Stimulated activated naive CD8-positive, alpha-beta T cell treated with anti-CD3 and anti-CD28 coated beads, Interleukin-15, amount 100 ng/mL, for 72 hours (primary cell): ENCODE results near the gene NEK4.
A peak's percentile ranks its signal among the peaks of the same experiment; 100 is the strongest.
"Not testable (repeated sequence)": the region's sequence is repeated elsewhere in the genome, so short reads cannot be mapped to it uniquely, and the experiment has no call there.

Experiments
- ATAC-seq: fragments of 150-1000 bp; cut with Tn5 transposase; 2 replicates; pipeline ENCODE4 v1.10.0; 2021; ENCODE audit warnings: mild to moderate bottlenecking, moderate library complexity
- DNase-seq, 2 donors: peaks; one replicate each; pipeline ENCODE4 v3.0.0; 2021 to 2022
- H3K27ac Mint-ChIP-seq, 2 donors: one replicate each; pipeline ENCODE4 v1.8.0; 2022; ENCODE audit warnings: mild to moderate bottlenecking in 2 of 2, mixed read lengths in 2 of 2, moderate library complexity in 2 of 2
- H3K27me3 Mint-ChIP-seq: one replicate; pipeline ENCODE4 v1.8.0; 2022; ENCODE audit warnings: mixed read lengths
- H3K4me1 Mint-ChIP-seq: one replicate; pipeline ENCODE4 v1.8.0; 2022; ENCODE audit warnings: mild to moderate bottlenecking, mixed read lengths
- H3K4me3 Mint-ChIP-seq, 2 donors: one replicate each; pipeline ENCODE4 v1.8.0; 2022; ENCODE audit warnings: mild to moderate bottlenecking in 2 of 2, mixed read lengths in 2 of 2, moderate library complexity in 1 of 2
- H3K9me3 Mint-ChIP-seq, 2 donors: one replicate each; pipeline ENCODE4 v1.8.0; 2022; ENCODE audit warnings: mixed read lengths in 2 of 2

NEK4 gene

GRCh38 chr3:52787246-52787645 is 16.5 kb upstream of the NEK4 start:
- Mint-ChIP-seq H3K27me3 (no peaks in the 10 kb centered on the region), H3K4me1 (no peaks in the 10 kb centered on the region), H3K9me3 (no peaks in the 10 kb centered on the region), H3K27ac (no peak overlapping the region), H3K4me3 (no peak overlapping the region)
- DNase-seq (no peak), ATAC-seq (no peak)

- DNase-seq: no peak
- no peaks in the 10 kb centered on the region for H3K9me3 Mint-ChIP-seq
- H3K4me1 Mint-ChIP-seq: no peaks in the 10 kb centered on the region
- H3K4me3 Mint-ChIP-seq: no peak overlapping the region
- no peak for ATAC-seq
- H3K27ac Mint-ChIP-seq: no peak overlapping the region
- H3K27me3 Mint-ChIP-seq: peaks cover 6% of the 10 kb centered on the region
Measured at GRCh38 chr3:52786330-52787215, 15.8 kb upstream of the NEK4 start.

- ATAC-seq: no peak
- Mint-ChIP-seq H3K4me3 (no peak overlapping the region), H3K9me3 (no peaks in the 10 kb centered on the region), H3K27ac (no peak overlapping the region), H3K27me3 (peaks cover 14% of the 10 kb centered on the region), H3K4me1 (no peaks in the 10 kb centered on the region)
- no peak for DNase-seq
Measured at GRCh38 chr3:52784931-52785590, 14.3 kb upstream of the NEK4 start.

GRCh38 chr3:52784021-52784621 is 13.4 kb upstream of the NEK4 start:
- H3K4me1 Mint-ChIP-seq: no peaks in the 10 kb centered on the region
- DNase-seq (no peak), ATAC-seq (no peak)
- no peaks in the 10 kb centered on the region for H3K9me3 Mint-ChIP-seq
- peaks cover 14% of the 10 kb centered on the region for H3K27me3 Mint-ChIP-seq
- no peak overlapping the region for H3K27ac Mint-ChIP-seq
- H3K4me3 Mint-ChIP-seq: no peak overlapping the region

GRCh38 chr3:52783211-52783555 is 12.4 kb upstream of the NEK4 start:
- H3K9me3 Mint-ChIP-seq: no peaks in the 10 kb centered on the region
- H3K27ac Mint-ChIP-seq: no peak overlapping the region
- H3K4me3 Mint-ChIP-seq: no peak overlapping the region
- H3K27me3 Mint-ChIP-seq: peaks cover 14% of the 10 kb centered on the region
- no peak for ATAC-seq
- no peaks in the 10 kb centered on the region for H3K4me1 Mint-ChIP-seq
- DNase-seq: no peak

- H3K4me1 Mint-ChIP-seq: no peaks in the 10 kb centered on the region
- ATAC-seq: no peak
- no peak overlapping the region for H3K27ac Mint-ChIP-seq
- H3K4me3 Mint-ChIP-seq: no peak overlapping the region
- no peak for DNase-seq
- H3K9me3 Mint-ChIP-seq: no peaks in the 10 kb centered on the region
- H3K27me3 Mint-ChIP-seq: peaks cover 14% of the 10 kb centered on the region
Measured at GRCh38 chr3:52782412-52783210, 11.9 kb upstream of the NEK4 start.

GRCh38 chr3:52781741-52782140 is 11.0 kb upstream of the NEK4 start:
- ATAC-seq (no peak), DNase-seq (no peak)
- H3K27me3 Mint-ChIP-seq: peaks cover 14% of the 10 kb centered on the region
- H3K4me1 Mint-ChIP-seq: no peaks in the 10 kb centered on the region
- no peak overlapping the region for H3K27ac Mint-ChIP-seq
- H3K9me3 Mint-ChIP-seq: no peaks in the 10 kb centered on the region
- H3K4me3 Mint-ChIP-seq: no peak overlapping the region

- Mint-ChIP-seq H3K9me3 (no peaks in the 10 kb centered on the region), H3K4me1 (no peaks in the 10 kb centered on the region), H3K4me3 (no peak overlapping the region), H3K27me3 (peaks cover 14% of the 10 kb centered on the region), H3K27ac (no peak overlapping the region)
- no peak for DNase-seq
- ATAC-seq: no peak
Measured at GRCh38 chr3:52779837-52780585, 9.3 kb upstream of the NEK4 start.

- Mint-ChIP-seq H3K27me3 (peaks cover 14% of the 10 kb centered on the region), H3K27ac (no peak overlapping the region), H3K4me1 (no peaks in the 10 kb centered on the region), H3K4me3 (no peak overlapping the region), H3K9me3 (no peaks in the 10 kb centered on the region)
- DNase-seq (no peak), ATAC-seq (no peak)
Measured at GRCh38 chr3:52779011-52779836, 8.5 kb upstream of the NEK4 start.

- H3K27ac Mint-ChIP-seq: no peak overlapping the region
- DNase-seq: no peak
Measured at GRCh38 chr3:52777959-52778805, 7.4 kb upstream of the NEK4 start.

GRCh38 chr3:52777127-52777958 is 6.6 kb upstream of the NEK4 start, which contains the start of gene ITIH1:
ITIH1 (plus strand) TSS chr3:52777599; CDS start chr3:52777616, 17 bp downstream.
- H3K27me3 Mint-ChIP-seq: peaks cover 14% of the 10 kb centered on the region
- H3K4me3 Mint-ChIP-seq: no peak within 1 kb of the TSS
- peak within 1 kb of the TSS in 1 of 2 donors; percentile 13 for H3K27ac Mint-ChIP-seq
- DNase-seq (no peak), ATAC-seq (no peak)
- no peaks in the 10 kb centered on the region for H3K4me1 Mint-ChIP-seq
- H3K9me3 Mint-ChIP-seq: no peaks in the 10 kb centered on the region

More at GRCh38 chr3:52777959-52778805, 7.4 kb upstream of the NEK4 start:
- ATAC-seq: no peak
- Mint-ChIP-seq H3K4me3 (no peak overlapping the region), H3K4me1 (no peaks in the 10 kb centered on the region), H3K27me3 (peaks cover 14% of the 10 kb centered on the region), H3K9me3 (no peaks in the 10 kb centered on the region)

GRCh38 chr3:52776486-52776885 is 5.7 kb upstream of the NEK4 start:
- not testable (repeated sequence) for H3K4me1 Mint-ChIP-seq, DNase-seq, H3K9me3 Mint-ChIP-seq, ATAC-seq, H3K4me3 Mint-ChIP-seq, H3K27me3 Mint-ChIP-seq
- H3K27ac Mint-ChIP-seq: peak overlapping the region in 1 of 2 donors; percentile 13

GRCh38 chr3:52775877-52776276 is 5.1 kb upstream of the NEK4 start:
- no peak for ATAC-seq
- Mint-ChIP-seq H3K4me3 (no peak overlapping the region), H3K27ac (no peak overlapping the region), H3K9me3 (no peaks in the 10 kb centered on the region), H3K4me1 (peaks cover 7% of the 10 kb centered on the region), H3K27me3 (peaks cover 1% of the 10 kb centered on the region)
- DNase-seq: no peak
